HCT116 (cell line): ENCODE data around the gene FOXD2. TPM values are rescaled to one million over a fixed set of nuclear protein-coding genes. Genes with fewer than 3 reads are reported as not detected.

ENCODE experiments used
- ATAC-seq: fragments of 200-7000 bp; cut with Tn5 transposase; 2 replicates; pipeline ENCODE4 v1.9.1; 2020; ENCODE audit warnings: mild to moderate bottlenecking, moderate library complexity
- BruUV-seq: library from RNA; stranded (reverse); fragments of 400-500 nt; replicated peaks from 2 replicates; lab custom pipeline; 2021; lab: Mats Ljungman, UMichigan
- CTCF ChIA-PET: fragments of 300-600 bp; sonication (Branson Sonifier 250); formaldehyde crosslinking; loops from one replicate; lab custom pipeline; 2021; ENCODE audit warnings: antibody characterized with exemption; lab: Charles Lee
- POLR2A ChIA-PET: fragments of 300-600, 350-600 bp; sonication (Branson Sonifier 250); formaldehyde crosslinking; loops from one replicate; lab custom pipeline; 2021; ENCODE audit warnings: antibody characterized with exemption; lab: Charles Lee
- RAD21 ChIA-PET, 2 experiments: fragments of 300-600 bp; sonication (Branson Sonifier 250); formaldehyde crosslinking; loops; one replicate each; lab custom pipeline; 2023; ENCODE audit warnings: low total read pairs in 2 of 2; ENCODE audit not compliant: uncharacterized antibody in 2 of 2, unreplicated experiment in 2 of 2, low non-redundant PET in 1 of 2; lab: Charles Lee
- DNase-seq: peaks from one replicate; pipeline ENCODE4 v3.0.0-alpha.2; 2010; ENCODE audit warnings: low read depth, low spot score
- H2AFZ ChIP-seq: fragments of 200-600 bp; shearing (Covaris generic), sonication (generic); 2 replicates; pipeline ENCODE4 v1.6.1; 2017; ENCODE audit warnings: low read depth, mixed run types, mixed read lengths, antibody characterized with exemption, low read length; ENCODE audit not compliant: poor library complexity, severe bottlenecking
- H3K27ac ChIP-seq: 2 replicates; pipeline ENCODE4 v1.5.1; 2012; ENCODE audit warnings: low read depth, low read length
- H3K27me3 ChIP-seq: fragments of 200-600 bp; sonication (generic); 2 replicates; pipeline ENCODE4 v1.6.1; 2016; ENCODE audit warnings: mixed run types, low read length, mixed read lengths; ENCODE audit not compliant: insufficient read depth
- H3K36me3 ChIP-seq, 2 experiments: fragments of 200-500 bp in 1 of 2; fragments of 200-600 bp in 1 of 2; sonication (Bioruptor generic) in 1 of 2; sonication (generic) in 1 of 2; 2 replicates each; pipeline versions ENCODE4 v1.5.1 to v1.6.1; 2014 to 2016; ENCODE audit warnings: low read length in 2 of 2, inconsistent platforms in 1 of 2, mixed read lengths in 1 of 2, mixed run types in 1 of 2; ENCODE audit not compliant: insufficient read depth in 2 of 2, control insufficient read depth in 1 of 2
- H3K4me1 ChIP-seq, 2 experiments: fragments of 200-600 bp in 1 of 2; sonication (generic) in 1 of 2; 2 replicates each; pipeline versions ENCODE4 v1.5.1 to v1.6.1; 2012 to 2017; ENCODE audit warnings: low read length in 2 of 2, inconsistent platforms in 1 of 2, mild to moderate bottlenecking in 1 of 2, mixed read lengths in 1 of 2, mixed run types in 1 of 2, moderate library complexity in 1 of 2; ENCODE audit not compliant: insufficient read depth in 2 of 2, control insufficient read depth in 1 of 2
- H3K4me2 ChIP-seq: fragments of 200-600 bp; sonication (generic); 2 replicates; pipeline ENCODE4 v1.6.1; 2017; ENCODE audit warnings: mixed run types, low read length, mixed read lengths
- H3K4me3 ChIP-seq, 2 experiments: fragments of 200-600 bp in 1 of 2; sonication (generic) in 1 of 2; replicated peaks in 1 of 2; 2 replicates each; pipeline ENCODE4 v1.5.1; 2011 to 2016; ENCODE audit warnings: low read length in 2 of 2, control low read depth in 1 of 2, low read depth in 1 of 2, mild to moderate bottlenecking in 1 of 2, mixed read lengths in 1 of 2, mixed run types in 1 of 2
- H3K79me2 ChIP-seq: fragments of 200-600 bp; sonication (generic); 2 replicates; pipeline ENCODE4 v1.6.1; 2017; ENCODE audit warnings: mild to moderate bottlenecking, mixed run types, low read length, moderate library complexity, mixed read lengths; ENCODE audit not compliant: insufficient read depth
- H3K9ac ChIP-seq: fragments of 200-600 bp; sonication (generic); 2 replicates; pipeline ENCODE4 v1.6.1; 2016; ENCODE audit warnings: low read length, mixed read lengths
- H3K9me2 ChIP-seq: fragments of 200-600 bp; sonication (generic), shearing (Covaris generic); 2 replicates; pipeline ENCODE4 v1.6.1; 2017; ENCODE audit warnings: mixed run types, mild to moderate bottlenecking, moderate library complexity; ENCODE audit not compliant: insufficient read depth
- H3K9me3 ChIP-seq, 2 experiments: fragments of 200-500 bp in 1 of 2; fragments of 200-600 bp in 1 of 2; sonication (Bioruptor generic) in 1 of 2; sonication (generic) in 1 of 2; 2 replicates each; pipeline ENCODE4 v1.6.1; 2014 to 2017; ENCODE audit warnings: low read length in 2 of 2, mixed read lengths in 2 of 2, inconsistent platforms in 1 of 2, low read depth in 1 of 2, mild to moderate bottlenecking in 1 of 2, mixed run types in 1 of 2, moderate library complexity in 1 of 2; ENCODE audit not compliant: control insufficient read depth in 1 of 2, insufficient read depth in 1 of 2
- H4K20me1 ChIP-seq: fragments of 200-600 bp; sonication (generic), shearing (Covaris generic); 2 replicates; pipeline ENCODE4 v1.6.1; 2017; ENCODE audit warnings: mixed run types, mild to moderate bottlenecking, moderate library complexity; ENCODE audit not compliant: insufficient read depth
- CBX3 ChIP-seq: IDR thresholded peaks from 2 replicates; pipeline ENCODE4 v1.6.1; 2012; ENCODE audit warnings: low read depth
- CEBPB ChIP-seq: IDR thresholded peaks from 2 replicates; pipeline ENCODE4 v1.6.1; 2012; ENCODE audit warnings: low read depth
- EGR1 ChIP-seq: IDR thresholded peaks from 2 replicates; pipeline ENCODE4 v1.6.1; 2012; ENCODE audit warnings: low read depth
- ELF1 ChIP-seq: IDR thresholded peaks from 2 replicates; pipeline ENCODE4 v1.6.1; 2012; ENCODE audit warnings: low read depth, borderline replicate concordance
- EZH2 ChIP-seq: fragments of 200-600 bp; sonication (generic); IDR thresholded peaks from 2 replicates; pipeline ENCODE4 v1.6.1; 2017; ENCODE audit warnings: antibody characterized with exemption, mixed run types
- EZH2phosphoT487 ChIP-seq: fragments of 200-600 bp; IDR thresholded peaks from 2 replicates; pipeline ENCODE4 v1.6.1; 2018; ENCODE audit warnings: antibody characterized with exemption, borderline replicate concordance
- FOSL1 ChIP-seq: IDR thresholded peaks from 2 replicates; pipeline ENCODE4 v1.6.1; 2012; ENCODE audit warnings: low read depth
- POLR2A ChIP-seq: IDR thresholded peaks from 2 replicates; pipeline ENCODE4 v1.7.0; 2011; ENCODE audit warnings: borderline replicate concordance; ENCODE audit not compliant: insufficient read depth, insufficient read length; ENCODE audit errors: extremely low read depth
- RAD21 ChIP-seq: IDR thresholded peaks from 2 replicates; pipeline ENCODE4 v1.6.1; 2012; ENCODE audit warnings: low read depth, mild to moderate bottlenecking
- SP1 ChIP-seq: IDR thresholded peaks from 2 replicates; pipeline ENCODE4 v1.6.1; 2012; ENCODE audit warnings: low read depth
- SRF ChIP-seq: IDR thresholded peaks from 2 replicates; pipeline ENCODE4 v1.6.1; 2012; ENCODE audit warnings: low read depth
- TCF7L2 ChIP-seq: IDR thresholded peaks from 2 replicates; pipeline ENCODE4 v1.7.0; 2011; ENCODE audit warnings: borderline replicate concordance, inconsistent platforms; ENCODE audit not compliant: insufficient read depth, insufficient read length; ENCODE audit errors: extremely low read depth
- YY1 ChIP-seq: IDR thresholded peaks from 2 replicates; pipeline ENCODE4 v1.6.1; 2011; ENCODE audit warnings: low read length, low read depth, moderate library complexity, mild to moderate bottlenecking; ENCODE audit not compliant: insufficient replicate concordance; ENCODE audit errors: extremely low read depth
- ZFX ChIP-seq: fragments of 450-650 bp; IDR thresholded peaks from 2 replicates; pipeline ENCODE4 v1.6.1; 2017
- ZNF274 ChIP-seq: fragments of 200-500 bp; sonication (Bioruptor generic); IDR thresholded peaks from 2 replicates; pipeline ENCODE4 v1.6.1; 2014; ENCODE audit warnings: mild to moderate bottlenecking, low read depth, low read length, inconsistent platforms
- intact Hi-C: fragments of 100-400 bp; cut with micrococcal nuclease; formaldehyde crosslinking; loops from 2 replicates; pipeline ENCODE4 v1.10.0; 2022
- total RNA-seq: library from RNA; stranded (reverse); gene quantifications from one replicate; pipeline ENCODE4 v1.2.1, GENCODE V29; 2021; ENCODE audit not compliant: unreplicated experiment
- TF ChIP-seq, protein P1 (sequence below): IDR thresholded peaks from 2 replicates; pipeline ENCODE4 v1.6.1; 2012; ENCODE audit warnings: low read depth
- TF ChIP-seq, protein P2 (sequence below): IDR thresholded peaks from 2 replicates; pipeline ENCODE4 v1.6.1; 2011; ENCODE audit warnings: mild to moderate bottlenecking, low read length, moderate library complexity; ENCODE audit not compliant: insufficient replicate concordance; ENCODE audit errors: extremely low read depth
- TF ChIP-seq, protein P3 (sequence below), 3 experiments: fragments of 200-600 bp in 1 of 3; sonication (generic) in 1 of 3; IDR thresholded peaks in 2 of 3; conservative IDR thresholded peaks in 1 of 3; 2 replicates each; pipeline ENCODE4 v1.5.1; 2012 to 2017; ENCODE audit warnings: low read depth in 2 of 3, low read length in 2 of 3, antibody characterized with exemption in 1 of 3, borderline replicate concordance in 1 of 3, control low read depth in 1 of 3, mild to moderate bottlenecking in 1 of 3, mixed read lengths in 1 of 3, mixed run types in 1 of 3, moderate library complexity in 1 of 3; ENCODE audit not compliant: insufficient read depth in 1 of 3
- TF ChIP-seq, protein P4 (sequence below): IDR thresholded peaks from 2 replicates; pipeline ENCODE4 v1.6.1; 2012

FOXD2 gene
- total RNA-seq, 1 experiment from 2014 or later, result 1.9 TPM

DNA sequence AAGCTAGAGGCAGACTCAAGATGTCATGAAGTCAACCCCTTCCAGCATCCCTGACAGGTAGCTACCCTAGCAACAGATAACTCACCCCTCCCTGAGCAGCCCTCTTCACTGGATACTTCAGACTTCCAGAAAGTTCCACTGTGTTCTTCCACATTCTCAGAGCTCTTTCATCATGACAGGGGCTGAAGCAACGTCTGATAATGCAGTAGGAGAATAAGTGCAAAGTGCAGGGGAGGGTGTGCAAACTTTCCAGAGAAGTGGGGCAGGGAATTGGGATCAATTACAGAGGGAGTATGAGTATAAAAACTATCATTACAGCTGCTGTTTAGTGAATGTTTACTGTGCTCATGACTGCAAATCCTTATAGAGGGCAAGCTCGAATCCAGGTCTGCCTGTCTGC, 48.1 kb upstream of the FOXD2 start:
- CTCF ChIA-PET, result interaction anchor here (1.3 to 4.0 kb wide), 8 partner anchors 34 to 337 kb away, joined by 3 to 48 read pairs (median 11); partner anchors contain the start of gene FOXD2
- no peaks in the 10 kb centered on the region for H3K27me3 ChIP-seq
- no peaks in the 10 kb centered on the region for H3K9me2 ChIP-seq
- ATAC-seq (no peak), DNase-seq (no peak)
- RAD21 ChIA-PET, result no interaction called here
- H3K79me2 ChIP-seq, result no peaks in the 10 kb centered on the region
- H3K9me3 ChIP-seq, result no peaks in the 10 kb centered on the region
- intact Hi-C loops, result no loop called here
- H3K27ac ChIP-seq, result no peak overlapping the region
- H3K4me3 ChIP-seq, result no peak overlapping the region
- BruUV-seq, result no TSS peak
- no peaks in the 10 kb centered on the region for H4K20me1 ChIP-seq
- no peak overlapping the region for H2AFZ ChIP-seq
- TF ChIP-seq EZH2phosphoT487 (no peak), EZH2 (no peak), ELF1 (no peak), ZNF274 (no peak), EGR1 (no peak), SRF (no peak), RAD21 (no peak), FOSL1 (no peak), TCF7L2 (no peak), POLR2A (no peak), ZFX (no peak), SP1 (no peak), CBX3 (no peak), YY1 (no peak), CEBPB (no peak)
- TF ChIP-seq, protein P1, sequence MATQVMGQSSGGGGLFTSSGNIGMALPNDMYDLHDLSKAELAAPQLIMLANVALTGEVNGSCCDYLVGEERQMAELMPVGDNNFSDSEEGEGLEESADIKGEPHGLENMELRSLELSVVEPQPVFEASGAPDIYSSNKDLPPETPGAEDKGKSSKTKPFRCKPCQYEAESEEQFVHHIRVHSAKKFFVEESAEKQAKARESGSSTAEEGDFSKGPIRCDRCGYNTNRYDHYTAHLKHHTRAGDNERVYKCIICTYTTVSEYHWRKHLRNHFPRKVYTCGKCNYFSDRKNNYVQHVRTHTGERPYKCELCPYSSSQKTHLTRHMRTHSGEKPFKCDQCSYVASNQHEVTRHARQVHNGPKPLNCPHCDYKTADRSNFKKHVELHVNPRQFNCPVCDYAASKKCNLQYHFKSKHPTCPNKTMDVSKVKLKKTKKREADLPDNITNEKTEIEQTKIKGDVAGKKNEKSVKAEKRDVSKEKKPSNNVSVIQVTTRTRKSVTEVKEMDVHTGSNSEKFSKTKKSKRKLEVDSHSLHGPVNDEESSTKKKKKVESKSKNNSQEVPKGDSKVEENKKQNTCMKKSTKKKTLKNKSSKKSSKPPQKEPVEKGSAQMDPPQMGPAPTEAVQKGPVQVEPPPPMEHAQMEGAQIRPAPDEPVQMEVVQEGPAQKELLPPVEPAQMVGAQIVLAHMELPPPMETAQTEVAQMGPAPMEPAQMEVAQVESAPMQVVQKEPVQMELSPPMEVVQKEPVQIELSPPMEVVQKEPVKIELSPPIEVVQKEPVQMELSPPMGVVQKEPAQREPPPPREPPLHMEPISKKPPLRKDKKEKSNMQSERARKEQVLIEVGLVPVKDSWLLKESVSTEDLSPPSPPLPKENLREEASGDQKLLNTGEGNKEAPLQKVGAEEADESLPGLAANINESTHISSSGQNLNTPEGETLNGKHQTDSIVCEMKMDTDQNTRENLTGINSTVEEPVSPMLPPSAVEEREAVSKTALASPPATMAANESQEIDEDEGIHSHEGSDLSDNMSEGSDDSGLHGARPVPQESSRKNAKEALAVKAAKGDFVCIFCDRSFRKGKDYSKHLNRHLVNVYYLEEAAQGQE, result no peak
- TF ChIP-seq, protein P2, sequence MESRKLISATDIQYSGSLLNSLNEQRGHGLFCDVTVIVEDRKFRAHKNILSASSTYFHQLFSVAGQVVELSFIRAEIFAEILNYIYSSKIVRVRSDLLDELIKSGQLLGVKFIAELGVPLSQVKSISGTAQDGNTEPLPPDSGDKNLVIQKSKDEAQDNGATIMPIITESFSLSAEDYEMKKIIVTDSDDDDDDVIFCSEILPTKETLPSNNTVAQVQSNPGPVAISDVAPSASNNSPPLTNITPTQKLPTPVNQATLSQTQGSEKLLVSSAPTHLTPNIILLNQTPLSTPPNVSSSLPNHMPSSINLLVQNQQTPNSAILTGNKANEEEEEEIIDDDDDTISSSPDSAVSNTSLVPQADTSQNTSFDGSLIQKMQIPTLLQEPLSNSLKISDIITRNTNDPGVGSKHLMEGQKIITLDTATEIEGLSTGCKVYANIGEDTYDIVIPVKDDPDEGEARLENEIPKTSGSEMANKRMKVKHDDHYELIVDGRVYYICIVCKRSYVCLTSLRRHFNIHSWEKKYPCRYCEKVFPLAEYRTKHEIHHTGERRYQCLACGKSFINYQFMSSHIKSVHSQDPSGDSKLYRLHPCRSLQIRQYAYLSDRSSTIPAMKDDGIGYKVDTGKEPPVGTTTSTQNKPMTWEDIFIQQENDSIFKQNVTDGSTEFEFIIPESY, result no peak
- TF ChIP-seq, protein P3, sequence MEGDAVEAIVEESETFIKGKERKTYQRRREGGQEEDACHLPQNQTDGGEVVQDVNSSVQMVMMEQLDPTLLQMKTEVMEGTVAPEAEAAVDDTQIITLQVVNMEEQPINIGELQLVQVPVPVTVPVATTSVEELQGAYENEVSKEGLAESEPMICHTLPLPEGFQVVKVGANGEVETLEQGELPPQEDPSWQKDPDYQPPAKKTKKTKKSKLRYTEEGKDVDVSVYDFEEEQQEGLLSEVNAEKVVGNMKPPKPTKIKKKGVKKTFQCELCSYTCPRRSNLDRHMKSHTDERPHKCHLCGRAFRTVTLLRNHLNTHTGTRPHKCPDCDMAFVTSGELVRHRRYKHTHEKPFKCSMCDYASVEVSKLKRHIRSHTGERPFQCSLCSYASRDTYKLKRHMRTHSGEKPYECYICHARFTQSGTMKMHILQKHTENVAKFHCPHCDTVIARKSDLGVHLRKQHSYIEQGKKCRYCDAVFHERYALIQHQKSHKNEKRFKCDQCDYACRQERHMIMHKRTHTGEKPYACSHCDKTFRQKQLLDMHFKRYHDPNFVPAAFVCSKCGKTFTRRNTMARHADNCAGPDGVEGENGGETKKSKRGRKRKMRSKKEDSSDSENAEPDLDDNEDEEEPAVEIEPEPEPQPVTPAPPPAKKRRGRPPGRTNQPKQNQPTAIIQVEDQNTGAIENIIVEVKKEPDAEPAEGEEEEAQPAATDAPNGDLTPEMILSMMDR (IDR thresholded peaks at IDR 0.05 in 2 of 3, conservative IDR thresholded peaks at IDR 0.05 in 1 of 3; ENCODE audit: borderline replicate concordance in 1 of 3, insufficient read depth in 1 of 3, low read depth in 2 of 3, low read length in 2 of 3), result no peak
- TF ChIP-seq, protein P4, sequence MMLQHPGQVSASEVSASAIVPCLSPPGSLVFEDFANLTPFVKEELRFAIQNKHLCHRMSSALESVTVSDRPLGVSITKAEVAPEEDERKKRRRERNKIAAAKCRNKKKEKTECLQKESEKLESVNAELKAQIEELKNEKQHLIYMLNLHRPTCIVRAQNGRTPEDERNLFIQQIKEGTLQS, result no peak
- TF ChIP-seq, all 23 proteins: peak for 0
- H3K36me3 ChIP-seq, result no peaks in the 10 kb centered on the region
- no peaks in the 10 kb centered on the region for H3K4me1 ChIP-seq
- no peak overlapping the region for H3K9ac ChIP-seq
- POLR2A ChIA-PET, result no interaction called here
- no peak overlapping the region for H3K4me2 ChIP-seq
